NCI-H345 (cell line): ENCODE data around the gene CFLAR.

Experiments
- DNase-seq: peaks from one replicate; lab custom pipeline; 2025; lab: John Stamatoyannopoulos, UW

CFLAR gene

DNA sequence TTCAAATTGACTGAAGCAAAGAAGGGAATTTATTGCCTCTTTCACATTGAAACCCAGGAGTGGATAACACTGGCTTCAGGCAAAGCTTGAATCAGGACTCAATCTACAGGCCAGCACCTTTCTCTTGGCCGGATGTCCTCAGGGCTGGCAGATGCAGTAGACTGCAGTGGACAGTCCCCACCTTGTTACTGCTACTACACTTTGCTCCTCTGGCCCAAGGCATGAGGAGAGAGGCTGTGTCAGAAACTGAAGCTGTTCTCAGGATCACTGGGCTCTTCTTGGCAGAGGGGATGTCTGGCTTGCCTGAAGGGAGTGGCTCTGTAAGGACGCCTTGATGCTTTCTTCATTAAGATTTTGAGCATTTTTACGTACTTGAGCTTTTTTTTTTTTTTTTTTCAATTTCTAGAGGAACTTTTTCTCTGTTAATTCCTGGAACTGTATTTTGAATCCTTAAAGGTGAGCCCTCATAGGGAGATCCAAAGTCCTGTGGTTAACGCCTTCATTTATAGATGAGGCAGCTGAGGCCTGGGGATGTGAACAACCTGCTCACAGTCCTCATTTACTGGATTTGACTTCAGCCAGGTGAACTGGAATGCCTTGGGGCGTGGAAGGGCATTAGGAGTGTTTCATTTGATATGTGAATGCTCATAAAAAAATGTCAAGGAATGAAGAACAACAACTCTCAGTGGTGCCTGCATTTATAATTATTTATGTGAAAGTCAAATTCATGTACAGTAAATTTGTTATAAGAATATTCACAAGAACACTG is 103.5 kb downstream of the CFLAR start:
- DNase-seq = no peak

GRCh38 chr2:201220102-201220570 is 104.2 kb downstream of the CFLAR start:
- DNase-seq = peak; percentile 51

GRCh38 chr2:201223089-201224073 is 107.4 kb downstream of the CFLAR start:
- no peak for DNase-seq
